HG02759 (cell line): ENCODE results near the gene FCGR1A.
"Not testable (repeated sequence)": the region's sequence is repeated elsewhere in the genome, so short reads cannot be mapped to it uniquely, and the experiment has no call there.

Source experiments
- ATAC-seq: cut with Tn5 transposase; IDR thresholded peaks from one replicate; pipeline ENCODE4 v1.9.1; 2021; ENCODE audit warnings: mild to moderate bottlenecking, moderate library complexity; ENCODE audit not compliant: unreplicated experiment

FCGR1A gene

DNA sequence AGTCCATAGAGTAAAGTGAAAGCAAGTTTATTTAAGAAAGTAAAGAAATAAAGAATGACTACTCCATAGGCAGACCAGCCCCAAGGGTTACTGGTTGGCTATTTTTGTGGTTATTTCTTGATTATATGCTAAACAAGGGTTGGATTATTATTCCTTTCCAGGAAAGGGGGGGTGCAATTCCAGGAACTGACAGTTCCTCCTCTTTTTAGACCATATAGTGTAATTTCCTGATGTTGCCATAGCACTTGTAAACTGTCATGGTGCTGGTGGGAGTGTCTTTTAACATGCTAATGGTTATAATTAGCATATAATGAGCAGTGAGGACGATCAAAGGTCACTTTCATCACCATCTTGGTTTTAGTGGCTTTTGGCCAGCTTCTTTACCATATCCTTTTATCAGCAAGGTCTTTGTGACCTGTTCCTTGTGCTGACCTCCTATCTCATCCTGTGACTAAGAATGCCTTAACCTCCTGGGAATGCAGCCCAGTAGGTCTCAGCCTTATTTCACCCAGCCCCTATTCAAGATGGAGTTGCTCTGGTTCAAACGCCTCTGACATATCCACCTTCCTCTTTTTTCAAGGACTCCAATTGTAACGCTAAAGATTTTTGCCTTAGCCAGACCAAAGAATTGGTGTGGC, 6.9 kb upstream of the FCGR1A start:
- not testable (repeated sequence) for ATAC-seq

DNA sequence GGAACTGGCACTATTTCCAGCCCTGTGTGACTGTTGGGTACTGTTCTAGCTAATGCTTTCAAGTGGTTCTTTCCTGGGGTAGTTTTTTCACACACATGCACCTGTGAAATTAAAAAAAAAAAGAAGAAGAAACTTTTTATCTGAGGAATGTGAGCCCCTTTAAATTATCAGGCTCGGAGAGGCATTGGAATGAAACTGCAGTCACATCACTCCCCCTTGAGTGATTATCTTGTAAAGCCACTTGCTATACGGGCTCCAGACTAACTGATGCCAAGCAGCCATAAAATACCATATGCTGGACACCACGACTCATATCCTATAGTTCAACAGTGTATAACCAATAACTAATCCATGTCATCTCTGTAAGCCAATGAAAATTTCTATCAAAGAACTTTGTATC, 5.4 kb upstream of the FCGR1A start:
- not testable (repeated sequence) for ATAC-seq

DNA sequence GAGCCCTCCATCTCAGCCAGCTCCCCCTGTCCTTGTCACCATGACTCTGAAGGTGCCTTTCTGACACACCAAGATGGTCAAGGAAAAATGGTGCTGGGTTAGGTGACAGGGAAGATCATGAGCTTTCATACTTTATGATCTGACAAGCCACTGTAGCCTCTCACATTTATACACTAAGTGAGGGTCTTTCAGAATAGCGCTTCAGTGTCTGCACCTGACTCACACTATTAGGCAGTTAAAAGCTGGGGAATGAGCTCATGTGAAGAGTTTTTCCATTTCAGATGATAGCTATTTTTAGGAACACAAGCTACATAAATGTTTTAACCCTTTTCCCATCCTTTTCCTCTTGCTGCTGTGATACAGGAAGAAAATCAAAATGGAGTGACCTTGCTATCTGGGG, 4.2 kb upstream of the FCGR1A start:
- ATAC-seq = not testable (repeated sequence)

DNA sequence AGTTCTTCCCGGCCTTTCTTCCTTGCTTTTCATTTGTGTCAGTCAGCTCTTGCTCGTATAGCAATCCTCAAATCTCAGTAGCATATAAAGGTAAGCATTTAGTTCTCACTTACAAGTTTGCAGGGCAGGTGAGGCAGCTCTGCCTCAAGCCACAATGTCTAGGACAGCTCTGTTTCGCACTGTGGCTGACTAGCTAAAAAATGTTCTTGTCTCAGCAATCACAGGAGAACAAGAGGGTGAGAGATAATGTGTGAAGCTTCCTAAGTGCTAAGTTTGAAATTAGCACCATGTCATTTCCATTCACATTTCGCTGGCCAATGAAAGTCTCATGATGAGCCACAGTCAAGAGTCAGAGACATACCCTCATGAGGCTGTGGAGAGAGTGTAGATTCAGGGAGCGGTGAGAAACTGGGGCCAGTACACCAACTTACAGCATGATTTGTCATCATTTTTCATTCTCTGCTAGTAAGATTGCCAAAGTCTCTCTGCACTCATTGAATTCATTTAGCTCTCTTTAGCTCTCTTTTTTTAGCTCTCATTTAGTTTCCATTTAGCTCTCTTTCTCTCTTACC, 995 bp upstream of the FCGR1A start:
- ATAC-seq = not testable (repeated sequence)

DNA sequence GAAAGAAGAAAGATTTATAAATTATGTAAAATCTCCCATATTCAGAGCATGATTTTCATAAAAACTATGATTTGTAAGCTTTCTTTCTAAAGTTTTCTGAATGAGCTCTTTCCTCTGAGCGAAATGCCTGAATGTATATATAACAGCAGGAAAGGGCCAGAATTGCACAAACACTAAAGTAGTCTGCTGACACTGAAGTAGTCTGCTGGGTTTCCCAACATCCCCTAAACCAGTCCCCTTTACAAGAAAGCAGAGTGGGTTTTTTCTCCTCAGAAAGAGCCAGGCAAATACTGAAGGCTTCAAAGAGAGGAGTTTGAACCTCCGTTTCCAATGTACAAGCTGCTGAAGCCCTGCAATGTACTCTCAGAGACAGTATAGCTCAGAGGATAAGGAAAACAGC, 795 bp downstream of the FCGR1A start:
- not testable (repeated sequence) for ATAC-seq

DNA sequence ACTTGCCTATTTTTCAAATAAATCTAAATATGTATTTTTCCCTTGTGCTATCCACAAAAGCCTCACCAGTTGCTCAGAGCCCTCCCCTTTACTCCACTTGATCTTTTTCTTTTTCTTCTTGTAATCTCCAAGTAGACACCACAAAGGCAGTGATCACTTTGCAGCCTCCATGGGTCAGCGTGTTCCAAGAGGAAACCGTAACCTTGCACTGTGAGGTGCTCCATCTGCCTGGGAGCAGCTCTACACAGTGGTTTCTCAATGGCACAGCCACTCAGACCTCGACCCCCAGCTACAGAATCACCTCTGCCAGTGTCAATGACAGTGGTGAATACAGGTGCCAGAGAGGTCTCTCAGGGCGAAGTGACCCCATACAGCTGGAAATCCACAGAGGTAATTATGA, 1.4 kb downstream of the FCGR1A start:
- not testable (repeated sequence) for ATAC-seq

DNA sequence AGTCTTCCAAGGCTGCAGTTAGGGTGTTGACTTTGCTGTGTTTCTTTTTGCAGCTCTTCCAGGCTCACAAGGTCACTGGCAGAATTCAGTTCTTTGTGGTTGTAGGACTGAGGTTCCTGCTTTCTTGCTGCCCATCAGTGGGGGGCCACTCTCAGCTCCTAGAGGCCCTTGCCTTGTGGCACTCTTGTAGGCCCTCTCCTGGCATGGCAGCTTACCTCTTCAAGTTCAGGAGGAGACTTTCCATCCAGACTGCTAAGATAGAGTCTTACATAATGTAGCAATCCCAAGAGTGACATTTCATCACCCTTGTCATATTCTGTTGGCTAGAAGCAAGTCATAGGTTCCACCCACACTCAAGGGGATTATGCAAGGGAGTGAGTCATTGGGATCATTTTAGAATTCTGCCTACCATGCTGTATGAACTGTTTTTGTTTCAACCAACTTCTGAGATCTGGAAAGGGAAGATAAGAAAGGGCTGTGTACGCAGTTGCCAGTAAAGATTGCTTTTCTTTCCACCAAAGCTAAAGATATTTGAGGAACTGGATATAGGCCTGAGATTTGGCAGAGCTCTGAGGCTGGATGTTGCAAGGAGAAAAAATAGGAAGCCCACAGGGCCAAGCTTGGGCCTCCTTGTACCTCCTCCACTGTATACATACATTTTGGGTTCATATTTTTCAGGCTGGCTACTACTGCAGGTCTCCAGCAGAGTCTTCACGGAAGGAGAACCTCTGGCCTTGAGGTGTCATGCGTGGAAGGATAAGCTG, 5.4 kb downstream of the FCGR1A start:
- ATAC-seq = not testable (repeated sequence)

DNA sequence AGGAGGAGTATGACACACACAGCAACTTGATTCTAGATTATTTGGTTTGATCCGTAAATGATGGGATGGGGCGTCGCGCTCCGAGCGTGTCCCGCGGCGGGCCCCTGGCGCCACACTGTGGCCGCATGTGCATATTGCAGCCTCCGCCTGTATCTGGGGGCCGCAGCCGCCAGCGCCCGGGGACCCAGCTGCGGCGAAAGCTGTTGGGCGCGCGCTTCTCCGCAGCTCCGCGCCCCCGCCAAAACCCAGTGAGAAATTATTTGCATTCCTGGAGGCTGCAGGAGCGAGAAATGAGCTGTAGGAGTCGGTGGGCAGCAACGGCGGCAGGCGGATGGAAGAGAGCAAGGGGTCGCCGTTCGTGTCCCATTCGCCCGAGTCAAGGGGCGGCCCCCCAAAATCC, 10.0 kb downstream of the FCGR1A start:
- peak; percentile 75 for ATAC-seq

DNA sequence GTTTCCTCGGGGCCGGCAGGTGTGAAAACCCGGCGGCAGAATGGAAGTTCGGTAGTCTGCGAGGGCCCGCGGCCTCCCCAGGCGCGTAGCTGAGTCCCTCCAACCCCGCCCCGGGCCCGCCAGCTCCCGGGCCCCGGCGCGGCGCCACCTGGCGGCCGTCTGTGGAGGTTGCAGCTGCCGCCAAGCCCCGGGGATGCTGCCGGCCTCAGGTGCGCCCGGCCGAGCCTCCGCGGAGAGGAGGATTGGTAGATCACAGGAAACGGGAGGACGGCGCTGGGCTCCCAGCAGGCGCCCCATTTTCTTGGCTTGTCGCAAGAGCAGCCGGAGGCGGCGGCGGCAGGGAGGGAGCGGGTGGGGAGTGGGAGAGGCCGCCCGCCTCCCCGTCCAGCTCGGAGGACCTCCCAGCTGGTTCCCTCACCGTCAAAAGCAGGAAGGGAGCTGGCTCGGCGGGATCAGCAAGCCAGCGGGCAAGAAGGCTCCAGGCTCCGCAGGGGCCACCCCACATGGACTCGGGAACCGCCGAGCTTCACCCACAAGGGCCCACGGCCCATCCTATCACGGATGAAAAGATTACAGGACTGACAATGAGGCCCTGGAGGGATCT, 10.5 kb downstream of the FCGR1A start:
- ATAC-seq = peak; percentile 97

DNA sequence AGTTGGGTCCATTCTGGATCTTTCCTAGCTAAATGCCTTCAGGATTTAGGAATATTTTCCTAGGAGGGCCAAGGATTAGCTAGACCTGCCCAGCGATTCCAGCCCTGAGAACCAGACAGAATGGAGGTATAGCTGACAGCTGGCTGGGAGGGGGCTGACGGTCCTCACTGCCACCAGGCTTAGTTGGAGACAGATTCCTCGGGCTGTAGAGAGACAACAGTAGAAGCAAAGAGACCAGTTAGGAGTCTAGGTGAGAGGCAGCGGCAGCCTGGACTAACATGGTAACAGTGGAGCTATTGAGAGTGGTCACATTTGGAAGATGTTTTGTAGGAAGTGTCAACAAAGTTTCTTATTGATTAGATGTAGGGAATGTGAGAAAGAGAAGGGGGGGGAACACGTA, 11.4 kb downstream of the FCGR1A start:
- ATAC-seq = not testable (repeated sequence)

DNA sequence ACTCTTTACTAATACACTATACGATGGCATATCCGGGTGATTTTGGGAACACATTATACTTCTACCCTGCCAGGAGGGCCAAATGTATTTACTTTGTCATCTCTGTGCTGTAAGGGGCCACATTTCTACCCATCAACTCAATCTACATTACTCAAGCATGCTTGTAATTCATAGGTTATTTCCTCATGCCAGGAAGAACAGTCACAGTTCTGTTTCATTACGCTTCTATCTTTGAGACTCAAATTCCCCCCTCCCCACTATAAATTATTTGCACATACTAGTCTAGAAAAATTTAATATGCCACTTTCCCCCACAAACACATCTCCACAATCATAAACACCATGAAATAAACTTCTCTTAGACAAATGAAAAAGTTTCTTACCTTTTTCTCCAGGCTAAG, 19.1 kb downstream of the FCGR1A start:
- ATAC-seq = not testable (repeated sequence)

DNA sequence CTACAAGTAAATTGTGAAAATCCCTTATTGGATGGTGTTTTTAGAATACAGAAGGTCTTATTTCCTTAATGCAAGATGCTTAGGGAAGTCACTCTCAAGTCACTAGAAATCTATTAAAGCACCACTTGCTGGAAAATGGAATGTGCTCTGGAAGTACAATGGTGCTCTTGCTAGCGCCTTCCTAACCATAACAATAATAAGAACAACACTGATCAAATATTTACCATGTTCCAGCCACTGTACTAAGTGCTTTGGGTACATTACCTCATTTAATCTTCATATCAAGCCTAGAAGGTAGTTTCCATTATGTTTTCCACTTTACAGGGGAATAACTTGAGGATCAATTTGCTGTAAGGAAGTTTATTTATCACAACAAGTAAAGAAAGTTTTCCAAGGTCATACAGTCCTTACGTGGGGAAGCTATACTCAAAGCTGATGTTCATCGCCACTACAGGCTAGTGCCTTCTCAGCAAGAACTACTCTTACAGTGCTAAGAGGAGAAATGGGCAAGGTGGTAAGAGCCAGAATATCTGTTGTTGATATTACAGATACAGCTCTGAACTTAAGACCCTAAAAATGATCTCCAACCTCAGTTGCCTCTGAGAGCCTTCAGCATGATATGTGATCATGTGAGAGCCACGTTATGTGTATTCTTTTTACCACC, 22.1 kb downstream of the FCGR1A start:
- ATAC-seq = not testable (repeated sequence)

DNA sequence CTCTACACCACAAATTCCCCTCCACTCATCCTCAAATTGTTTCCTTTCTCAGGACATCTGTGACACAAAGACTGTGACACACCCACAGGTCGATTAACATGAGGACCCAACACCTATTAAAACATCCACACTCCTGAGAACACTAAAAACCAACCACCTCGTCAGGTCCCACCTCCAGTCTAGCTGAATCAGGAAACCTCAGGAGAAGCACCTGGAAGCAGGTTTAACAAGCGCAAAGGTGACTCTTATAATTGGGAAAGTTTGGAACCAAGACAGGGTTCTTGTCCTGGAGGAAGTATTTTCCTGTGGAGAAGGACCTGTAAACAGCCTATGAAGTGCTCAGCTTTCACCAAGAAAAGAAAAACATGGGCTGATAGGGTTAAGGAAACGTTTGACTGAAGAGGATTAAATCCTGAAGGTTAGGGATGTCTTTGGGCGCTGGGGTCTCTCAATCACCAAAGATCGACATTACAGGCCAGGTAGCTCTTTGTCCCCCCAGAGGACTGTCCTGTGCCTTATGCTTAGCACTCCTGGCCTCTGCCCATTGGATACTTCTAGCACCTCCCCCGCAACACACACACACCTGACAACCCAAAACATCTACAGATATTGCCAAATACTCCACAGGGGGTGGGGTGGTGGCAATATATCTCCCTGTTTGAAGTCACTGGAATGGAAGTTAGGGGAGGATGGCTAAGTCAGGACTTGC, 28.4 kb downstream of the FCGR1A start:
- not testable (repeated sequence) for ATAC-seq

DNA sequence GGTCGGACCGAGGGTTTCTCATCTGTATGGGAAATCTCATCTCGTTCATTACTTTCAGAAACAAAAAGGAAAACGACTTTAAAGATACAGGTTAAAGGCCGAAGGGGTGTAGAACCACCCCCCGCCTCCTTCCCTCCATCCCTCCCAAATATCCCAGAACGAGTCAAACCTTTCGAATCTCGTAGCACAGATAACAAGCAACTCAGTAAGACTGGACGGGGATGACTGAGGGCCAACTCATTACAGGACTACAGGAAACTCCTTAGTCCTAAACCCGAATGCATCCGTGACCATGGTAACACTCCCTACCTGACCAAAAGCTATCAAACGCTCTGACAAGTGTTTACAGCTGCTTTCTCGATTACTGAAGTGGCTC, 29.0 kb downstream of the FCGR1A start:
- peak; percentile 27 for ATAC-seq

DNA sequence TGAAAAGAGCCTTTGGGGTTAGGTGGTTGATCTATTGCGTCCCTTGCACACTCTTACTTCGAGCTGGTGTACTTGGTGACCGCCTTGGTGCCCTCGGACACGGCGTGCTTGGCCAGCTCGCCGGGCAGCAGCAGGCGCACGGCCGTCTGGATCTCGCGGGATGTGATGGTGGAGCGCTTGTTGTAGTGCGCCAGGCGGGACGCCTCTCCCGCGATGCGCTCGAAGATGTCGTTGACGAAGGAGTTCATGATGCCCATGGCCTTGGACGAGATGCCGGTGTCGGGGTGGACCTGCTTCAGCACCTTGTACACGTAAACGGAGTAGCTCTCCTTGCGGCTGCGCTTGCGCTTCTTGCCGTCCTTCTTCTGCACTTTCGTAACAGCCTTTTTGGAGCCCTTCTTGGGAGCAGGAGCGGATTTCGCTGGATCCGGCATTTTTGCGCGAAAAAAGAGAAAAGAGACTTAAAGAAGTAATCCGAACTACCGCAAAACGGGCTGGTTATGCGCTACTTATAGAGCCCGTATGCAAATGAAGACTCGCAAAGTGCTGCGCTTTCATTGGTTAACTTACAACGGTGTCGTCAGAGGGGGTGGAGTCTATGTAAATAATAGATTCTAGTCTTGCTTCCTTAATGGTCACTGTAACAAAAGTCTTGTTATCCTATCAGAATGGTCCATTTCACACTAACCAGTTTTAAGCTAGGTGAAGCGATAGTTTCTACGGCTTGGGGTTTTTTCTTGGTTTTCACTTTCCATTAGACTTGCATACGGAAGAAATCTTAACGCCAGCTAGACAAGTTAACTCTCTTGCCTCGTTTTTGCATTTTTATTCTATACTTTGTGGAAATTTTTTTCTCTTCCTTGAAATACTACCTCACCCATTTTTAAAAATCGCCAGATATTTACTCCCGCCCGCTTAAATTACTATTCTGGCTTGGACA, 29.7 kb downstream of the FCGR1A start:
- peak; percentile 86 for ATAC-seq

DNA sequence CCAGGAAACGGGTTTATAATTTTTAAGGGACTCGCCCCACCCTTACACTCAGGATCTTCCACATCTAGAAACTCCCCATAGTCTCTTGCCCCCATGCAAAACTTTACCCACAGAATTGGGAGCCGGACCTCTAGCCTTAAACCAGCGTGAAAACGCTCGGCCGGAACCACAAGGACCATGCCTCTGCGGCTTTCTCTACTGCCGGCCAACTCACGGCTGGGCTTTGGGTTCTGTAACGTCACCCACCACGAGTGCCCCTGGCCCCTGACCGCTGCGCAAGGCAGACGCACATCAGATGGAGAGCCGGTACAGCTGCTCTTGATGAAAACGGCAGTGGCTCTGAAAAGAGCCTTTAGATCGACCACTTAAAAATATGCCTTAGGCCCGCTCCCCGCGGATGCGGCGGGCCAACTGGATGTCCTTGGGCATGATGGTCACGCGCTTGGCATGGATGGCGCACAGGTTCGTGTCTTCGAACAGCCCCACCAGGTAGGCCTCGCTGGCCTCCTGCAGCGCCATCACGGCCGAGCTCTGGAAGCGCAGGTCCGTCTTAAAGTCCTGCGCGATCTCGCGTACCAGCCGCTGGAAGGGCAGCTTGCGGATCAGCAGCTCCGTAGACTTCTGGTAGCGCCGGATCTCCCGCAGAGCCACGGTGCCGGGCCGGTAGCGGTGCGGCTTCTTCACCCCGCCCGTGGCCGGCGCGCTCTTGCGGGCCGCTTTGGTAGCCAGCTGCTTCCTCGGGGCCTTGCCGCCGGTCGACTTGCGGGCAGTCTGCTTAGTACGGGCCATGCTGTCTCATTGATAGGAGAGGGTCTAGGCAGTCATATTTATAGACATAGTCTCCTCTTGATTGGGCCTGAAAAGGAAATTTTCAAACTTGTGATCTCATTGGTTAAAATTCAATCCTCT, 30.7 kb downstream of the FCGR1A start:
- peak; percentile 28 for ATAC-seq

DNA sequence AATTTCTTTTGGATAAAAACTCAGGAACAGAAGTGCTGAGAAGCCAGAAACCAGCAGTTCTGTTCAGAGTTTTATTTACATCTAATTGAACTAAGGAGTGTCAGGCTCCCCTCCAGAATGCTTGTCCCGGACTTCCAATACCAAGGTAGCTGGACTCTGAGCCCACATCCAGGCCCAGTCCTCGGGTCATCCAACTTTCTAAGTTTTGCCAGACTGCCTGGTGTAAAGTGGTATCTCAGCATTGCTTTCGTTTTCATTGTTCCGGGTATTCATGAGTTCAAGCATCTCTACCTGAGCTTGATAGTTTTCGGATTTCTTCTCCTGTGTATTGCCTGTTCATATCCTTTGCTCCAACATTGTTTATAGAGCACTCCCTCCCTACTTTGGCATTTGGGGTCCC, 37.9 kb downstream of the FCGR1A start:
- ATAC-seq = not testable (repeated sequence)

DNA sequence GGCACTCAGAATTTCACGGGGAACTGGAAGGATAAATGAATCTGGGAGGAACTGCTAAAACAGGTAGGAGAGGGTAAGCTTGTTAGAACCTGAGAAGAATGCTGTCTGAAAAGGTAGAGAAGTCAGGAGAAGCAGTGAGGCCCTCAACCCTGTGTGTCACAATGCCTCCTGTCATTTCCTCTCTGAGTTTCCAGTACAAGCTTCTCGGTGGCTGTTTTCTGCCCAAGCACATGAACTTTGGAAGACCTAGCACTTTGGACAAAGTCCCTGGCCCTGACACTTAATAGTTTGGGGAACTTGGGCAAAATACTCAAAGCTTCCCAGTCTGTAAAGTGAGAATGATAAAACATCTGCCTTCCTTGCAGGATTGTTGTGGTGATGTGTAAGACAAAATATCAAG, 44.1 kb downstream of the FCGR1A start:
- ATAC-seq = not testable (repeated sequence)
